Measurements from ENCODE around the gene RUNX2.

Gene RUNX2

DNA sequence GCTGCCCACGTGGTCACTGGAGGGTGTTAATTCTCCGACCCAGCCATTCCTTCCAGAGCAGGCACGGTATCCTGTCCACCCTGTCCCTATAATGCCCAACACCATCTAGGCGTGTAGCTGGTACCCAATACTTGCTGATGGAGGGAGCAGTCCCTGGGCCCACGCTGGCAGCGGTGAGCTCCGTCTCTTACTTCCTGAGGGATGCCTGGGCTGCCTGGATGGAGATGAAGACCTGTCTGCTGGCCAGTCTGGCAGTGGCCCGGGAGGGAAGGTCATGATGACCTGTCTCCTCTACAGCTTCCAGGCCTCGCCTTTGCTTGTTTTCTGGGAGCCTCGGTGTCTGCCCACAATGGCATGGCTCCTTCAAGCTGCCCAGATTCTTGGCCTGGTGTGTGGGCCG is 347.5 kb downstream of the RUNX2 start:
- Mint-ChIP-seq H3K27ac (no peak overlapping the region), H3K4me3 (no peak overlapping the region), H3K27me3 (peaks cover 2% of the 10 kb centered on the region), H3K9me3 (peaks cover 11% of the 10 kb centered on the region), H3K4me1 (peaks cover 39% of the 10 kb centered on the region), H3K36me3 (ENCODE audit: low read depth) (peaks cover 9% of the 10 kb centered on the region)
- ATAC-seq = no peak
- DNase-seq = no peak

GRCh38 chr6:45676380-45676779 is 348.2 kb downstream of the RUNX2 start:
- Mint-ChIP-seq H3K4me3 (no peak overlapping the region), H3K9me3 (peaks cover 11% of the 10 kb centered on the region), H3K27me3 (peaks cover 2% of the 10 kb centered on the region), H3K27ac (no peak overlapping the region), H3K36me3 (ENCODE audit: low read depth) (peaks cover 12% of the 10 kb centered on the region), H3K4me1 (peaks cover 39% of the 10 kb centered on the region)
- DNase-seq = no peak
- ATAC-seq = peak; percentile 12

DNA sequence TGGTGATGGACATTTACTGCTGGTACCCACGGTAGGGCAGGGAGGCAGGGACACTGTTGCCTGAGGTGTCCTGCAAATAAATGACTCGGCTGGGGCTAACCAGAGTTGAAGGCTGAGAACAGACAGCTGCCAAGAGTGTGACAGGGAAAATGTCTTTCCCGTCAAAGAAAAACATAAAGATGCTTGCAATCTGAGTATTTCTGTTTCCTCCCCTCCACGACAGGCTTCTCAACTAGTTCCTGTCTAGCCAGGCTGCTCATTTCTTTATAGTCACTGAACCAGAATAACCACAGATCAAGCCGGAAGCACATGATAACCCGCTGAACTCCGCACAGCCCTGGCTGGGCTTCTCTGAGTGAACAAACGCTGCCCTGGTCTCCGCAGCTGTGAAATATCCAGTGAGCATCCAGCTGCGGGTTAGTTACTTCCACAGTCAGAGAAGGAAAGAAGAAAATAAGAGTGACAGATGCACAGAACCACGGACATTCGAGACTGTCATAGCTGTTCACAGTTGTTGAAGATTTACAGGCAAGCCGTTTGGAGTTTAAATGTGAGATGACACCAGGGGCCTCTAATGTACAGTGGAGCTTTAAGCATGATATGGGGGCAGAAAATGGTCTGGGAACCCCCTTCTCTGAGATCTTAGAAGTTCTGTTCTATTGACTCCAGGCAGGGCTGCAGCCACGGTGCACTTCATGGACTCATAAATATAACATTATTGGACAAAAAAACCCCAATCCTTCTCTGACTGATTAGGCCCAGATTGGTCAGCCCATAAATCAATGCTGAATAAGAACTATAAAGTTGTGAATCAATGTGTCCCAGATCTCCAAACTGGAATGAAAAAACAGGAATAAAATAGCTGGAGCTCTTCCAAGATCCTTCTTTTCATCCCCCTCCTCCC is 349.5 kb downstream of the RUNX2 start:
- peaks cover 11% of the 10 kb centered on the region for H3K9me3 Mint-ChIP-seq
- H3K4me3 Mint-ChIP-seq = peak overlapping the region; percentile 63
- peak overlapping the region; percentile 60 for H3K27ac Mint-ChIP-seq
- ATAC-seq = peak; percentile 77
- peaks cover 2% of the 10 kb centered on the region for H3K27me3 Mint-ChIP-seq
- peaks cover 46% of the 10 kb centered on the region for H3K4me1 Mint-ChIP-seq
- H3K36me3 Mint-ChIP-seq (ENCODE audit: low read depth) = peaks cover 18% of the 10 kb centered on the region
- peak; percentile 40 for DNase-seq

GRCh38 chr6:45678285-45678607 is 350.1 kb downstream of the RUNX2 start:
- H3K27me3 Mint-ChIP-seq = peaks cover 2% of the 10 kb centered on the region
- peak overlapping the region; percentile 60 for H3K27ac Mint-ChIP-seq

GRCh38 chr6:45679163-45679562 is 351.0 kb downstream of the RUNX2 start:
- ATAC-seq (no peak), DNase-seq (no peak)
- H3K4me1 Mint-ChIP-seq = peaks cover 47% of the 10 kb centered on the region
- peak overlapping the region; percentile 25 for H3K4me3 Mint-ChIP-seq
- peaks cover 11% of the 10 kb centered on the region for H3K9me3 Mint-ChIP-seq
- peaks cover 2% of the 10 kb centered on the region for H3K27me3 Mint-ChIP-seq
- H3K27ac Mint-ChIP-seq = no peak overlapping the region
- peaks cover 16% of the 10 kb centered on the region for H3K36me3 Mint-ChIP-seq (ENCODE audit: low read depth)

More at GRCh38 chr6:45678285-45678607, 350.1 kb downstream of the RUNX2 start:
- DNase-seq (no peak), ATAC-seq (no peak)
- Mint-ChIP-seq H3K4me3 (no peak overlapping the region), H3K9me3 (peaks cover 11% of the 10 kb centered on the region), H3K4me1 (peaks cover 47% of the 10 kb centered on the region), H3K36me3 (ENCODE audit: low read depth) (peaks cover 16% of the 10 kb centered on the region)

GRCh38 chr6:45679631-45680030 is 351.5 kb downstream of the RUNX2 start:
- H3K4me1 Mint-ChIP-seq = peaks cover 47% of the 10 kb centered on the region
- H3K27ac Mint-ChIP-seq = no peak overlapping the region
- no peak for DNase-seq

GRCh38 chr6:45681860-45682511 is 353.9 kb downstream of the RUNX2 start:
- Mint-ChIP-seq H3K27me3 (peaks cover 5% of the 10 kb centered on the region), H3K4me1 (peaks cover 33% of the 10 kb centered on the region), H3K4me3 (no peak overlapping the region), H3K27ac (peak overlapping the region; percentile 59), H3K36me3 (ENCODE audit: low read depth) (peaks cover 16% of the 10 kb centered on the region), H3K9me3 (peaks cover 16% of the 10 kb centered on the region)
- ATAC-seq (peak; percentile 77), DNase-seq (peak; percentile 49)

More at GRCh38 chr6:45679631-45680030, 351.5 kb downstream of the RUNX2 start:
- Mint-ChIP-seq H3K4me3 (no peak overlapping the region), H3K9me3 (peaks cover 11% of the 10 kb centered on the region), H3K36me3 (ENCODE audit: low read depth) (peaks cover 16% of the 10 kb centered on the region), H3K27me3 (peaks cover 2% of the 10 kb centered on the region)
- ATAC-seq = no peak

- Mint-ChIP-seq H3K9me3 (peaks cover 10% of the 10 kb centered on the region), H3K4me3 (no peak overlapping the region), H3K4me1 (peaks cover 18% of the 10 kb centered on the region), H3K27me3 (peaks cover 2% of the 10 kb centered on the region), H3K27ac (no peak overlapping the region), H3K36me3 (ENCODE audit: low read depth) (peaks cover 12% of the 10 kb centered on the region)
- DNase-seq (no peak), ATAC-seq (no peak)
These were observed 356.3 kb downstream of the RUNX2 start for GRCh38 chr6:45684476-45684875.

- H3K4me3 Mint-ChIP-seq = no peak overlapping the region
- H3K4me1 Mint-ChIP-seq = peaks cover 16% of the 10 kb centered on the region
- no peak for ATAC-seq
- H3K27ac Mint-ChIP-seq = no peak overlapping the region
- peaks cover 5% of the 10 kb centered on the region for H3K9me3 Mint-ChIP-seq
- H3K27me3 Mint-ChIP-seq = peaks cover 2% of the 10 kb centered on the region
- DNase-seq = no peak
- peaks cover 9% of the 10 kb centered on the region for H3K36me3 Mint-ChIP-seq (ENCODE audit: low read depth)
These were observed 356.9 kb downstream of the RUNX2 start for GRCh38 chr6:45685076-45685475.

DNA sequence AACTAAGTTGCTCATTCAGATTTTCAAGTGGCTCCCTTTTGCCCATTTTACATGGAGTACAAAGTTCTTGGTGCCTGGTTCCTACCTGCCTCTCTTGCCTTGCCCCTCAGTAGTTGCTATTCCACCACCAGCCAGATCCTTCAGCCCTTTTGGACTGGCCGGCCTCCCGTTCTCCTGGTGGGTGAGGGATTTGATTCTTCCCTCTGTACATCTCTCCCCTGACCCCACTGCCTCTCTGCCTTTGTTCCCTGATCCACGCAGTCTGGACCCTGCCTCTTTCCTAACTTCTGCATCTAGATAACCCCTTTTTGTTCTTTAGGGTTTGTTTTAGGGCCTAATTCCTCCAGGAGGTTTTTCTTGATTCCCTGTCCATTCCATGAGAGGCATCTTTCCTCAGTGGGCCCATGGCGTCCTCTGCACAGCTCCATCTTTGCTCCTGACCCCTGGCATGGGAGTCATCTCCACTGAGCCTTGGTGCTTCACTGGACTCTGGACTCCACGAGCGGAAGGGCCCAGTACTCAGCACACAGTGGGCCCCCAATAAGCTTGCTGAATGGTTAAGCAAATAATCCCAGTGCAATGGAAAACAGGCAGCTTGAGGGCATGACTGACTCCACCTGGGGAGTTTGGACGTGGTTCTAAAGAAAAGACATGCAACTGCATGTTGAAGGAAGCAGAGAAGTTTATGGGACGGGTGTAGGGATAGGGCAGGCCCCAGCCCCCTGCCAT is 358.9 kb downstream of the RUNX2 start:
- no peak for DNase-seq
- Mint-ChIP-seq H3K36me3 (ENCODE audit: low read depth) (peaks cover 2% of the 10 kb centered on the region), H3K27ac (peak overlapping the region; percentile 8), H3K4me3 (no peak overlapping the region), H3K27me3 (peaks cover 2% of the 10 kb centered on the region), H3K9me3 (peaks cover 5% of the 10 kb centered on the region), H3K4me1 (peaks cover 11% of the 10 kb centered on the region)
- no peak for ATAC-seq

DNA sequence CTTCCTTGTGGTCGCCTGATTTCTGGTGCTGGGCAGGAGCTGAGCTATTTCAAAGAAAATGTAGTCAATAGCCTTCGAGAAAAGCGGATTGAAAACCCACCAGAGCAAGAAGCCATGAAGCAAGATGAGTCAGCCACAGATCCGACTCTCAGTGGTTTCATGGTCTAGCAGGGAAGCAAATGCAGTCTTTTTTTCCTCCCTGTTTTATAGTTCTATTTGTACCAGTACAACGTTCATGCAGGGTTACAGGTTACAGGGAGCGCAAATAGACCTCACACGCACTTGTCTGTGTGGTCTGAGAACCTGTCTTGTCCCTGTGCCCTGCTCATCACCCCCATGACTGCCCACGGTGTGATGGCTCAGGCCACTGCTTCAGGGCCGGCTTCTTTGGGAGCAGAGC is 359.4 kb downstream of the RUNX2 start:
- ATAC-seq = peak; percentile 59
- H3K36me3 Mint-ChIP-seq (ENCODE audit: low read depth) = no peaks in the 10 kb centered on the region
- H3K27me3 Mint-ChIP-seq = peaks cover 2% of the 10 kb centered on the region

GRCh38 chr6:45688180-45688579 is 360.1 kb downstream of the RUNX2 start:
- Mint-ChIP-seq H3K9me3 (peaks cover 5% of the 10 kb centered on the region), H3K4me1 (peaks cover 8% of the 10 kb centered on the region), H3K36me3 (ENCODE audit: low read depth) (no peaks in the 10 kb centered on the region), H3K4me3 (no peak overlapping the region), H3K27ac (no peak overlapping the region), H3K27me3 (peaks cover 2% of the 10 kb centered on the region)
- DNase-seq (no peak), ATAC-seq (no peak)

More for the DNA sequence above, 359.4 kb downstream of the RUNX2 start:
- peaks cover 5% of the 10 kb centered on the region for H3K9me3 Mint-ChIP-seq
- DNase-seq = no peak
- no peak overlapping the region for H3K27ac Mint-ChIP-seq
- peaks cover 9% of the 10 kb centered on the region for H3K4me1 Mint-ChIP-seq
- H3K4me3 Mint-ChIP-seq = no peak overlapping the region

DNA sequence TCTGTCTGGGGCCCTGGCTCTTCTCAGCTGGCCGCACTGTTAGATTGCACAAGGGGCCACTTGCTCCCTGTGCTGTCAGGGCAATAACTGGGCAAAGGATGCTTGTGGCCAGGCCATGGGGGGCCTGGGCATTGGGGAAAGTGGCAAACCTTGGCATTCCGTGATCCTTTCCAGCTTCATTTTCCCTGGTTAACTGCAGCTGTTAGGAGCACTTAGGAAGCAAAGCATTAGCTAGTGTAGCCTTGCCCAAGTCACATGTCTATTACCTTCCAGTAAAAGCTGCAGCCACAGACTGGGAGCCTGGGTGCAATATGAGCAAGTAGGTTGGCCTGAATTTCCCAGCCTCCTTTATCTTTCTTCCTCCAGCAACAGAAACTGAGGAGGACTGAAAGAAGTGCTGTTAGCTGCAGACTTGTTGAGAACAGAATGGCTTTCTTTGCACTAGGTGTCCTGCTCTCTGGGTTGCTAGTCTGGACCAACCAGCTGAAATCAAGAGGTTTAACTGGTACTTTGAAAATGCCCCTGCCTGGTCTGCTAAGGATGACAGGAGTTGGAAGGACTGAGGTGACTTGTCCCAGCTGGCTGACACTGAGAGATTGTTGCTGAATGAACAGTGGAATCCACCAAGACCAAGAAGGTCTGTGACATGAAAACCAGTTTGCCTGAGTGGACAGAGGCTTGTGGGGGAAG is 361.9 kb downstream of the RUNX2 start:
- DNase-seq (no peak), ATAC-seq (no peak)
- peaks cover 10% of the 10 kb centered on the region for H3K4me1 Mint-ChIP-seq
- H3K9me3 Mint-ChIP-seq = peaks cover 5% of the 10 kb centered on the region
- H3K36me3 Mint-ChIP-seq (ENCODE audit: low read depth) = no peaks in the 10 kb centered on the region
- H3K4me3 Mint-ChIP-seq = no peak overlapping the region
- no peak overlapping the region for H3K27ac Mint-ChIP-seq
- peaks cover 2% of the 10 kb centered on the region for H3K27me3 Mint-ChIP-seq

- no peak overlapping the region for H3K4me3 Mint-ChIP-seq
- ATAC-seq = no peak
- H3K9me3 Mint-ChIP-seq = peaks cover 5% of the 10 kb centered on the region
- H3K27ac Mint-ChIP-seq = no peak overlapping the region
- H3K27me3 Mint-ChIP-seq = peaks cover 2% of the 10 kb centered on the region
- H3K4me1 Mint-ChIP-seq = peaks cover 10% of the 10 kb centered on the region
- DNase-seq = no peak
- H3K36me3 Mint-ChIP-seq (ENCODE audit: low read depth) = no peaks in the 10 kb centered on the region
These were observed 362.7 kb downstream of the RUNX2 start for GRCh38 chr6:45690846-45691245.

Data from activated naive CD8-positive, alpha-beta T cell treated with anti-CD3 and anti-CD28 coated beads, Interleukin-2, amount 50 U/mL, for 24 hours (primary cell).